ENCODE data around the gene MAP2K5. TPM values are rescaled to one million over a fixed set of nuclear protein-coding genes. Genes with fewer than 3 reads are reported as not detected.

Gene MAP2K5
- total RNA-seq, 2 experiments from 2014 or later: 22.2 to 27.9 TPM

GRCh38 chr15:67544475-67544874 lies 2.0 kb downstream of the MAP2K5 start:
- POLR2A ChIA-PET: interaction anchor here (1.0 kb wide), 1 partner anchor 23 kb away, joined by 3 read pairs; no protein-coding TSS in a partner anchor
- H3K9me3 Mint-ChIP-seq: no peaks in the 10 kb centered on the region
- no peak for ATAC-seq (ENCODE audit: poor library complexity)

GRCh38 chr15:67545864-67546263 lies 3.4 kb downstream of the MAP2K5 start:
- intact Hi-C loops (cut with DNase I, micrococcal nuclease): loop anchor here (5.0 to 10.0 kb wide), 3 partner anchors 34 to 291 kb away; partner anchors contain the start of genes AAGAB (in 1 of the 2) and IQCH (in 1 of the 2)

More at GRCh38 chr15:67544475-67544874, 2.0 kb downstream of the MAP2K5 start:
- no peaks in the 10 kb centered on the region for H3K27me3 ChIP-seq (ENCODE audit: control insufficient read depth in 1 of 2, insufficient read depth in 2 of 2, low read length in 2 of 2)
- H3K4me3 ChIP-seq (ENCODE audit: low read length): no peak overlapping the region
- CTCF ChIA-PET: no interaction called here
- no peaks in the 10 kb centered on the region for H3K9me3 ChIP-seq (ENCODE audit: control insufficient read depth in 1 of 2, insufficient read depth in 1 of 2, low read length in 2 of 2)
- intact Hi-C loops (cut with DNase I, micrococcal nuclease): loop anchor here (5.0 to 10.0 kb wide), 3 partner anchors 290 to 293 kb away; partner anchors contain the start of genes AAGAB (in 1 of the 2) and IQCH (in 1 of the 2)
- H3K36me3 ChIP-seq (ENCODE audit: insufficient read depth, low read length): peaks cover 7% of the 10 kb centered on the region
- H3K4me1 ChIP-seq (ENCODE audit: insufficient read depth, low read length): peaks cover 14% of the 10 kb centered on the region
- peak overlapping the region; percentile 89 for H3K27ac Mint-ChIP-seq
- no peaks in the 10 kb centered on the region for H3K27me3 Mint-ChIP-seq
- no peak for DNase-seq
- no peak for TF ChIP-seq CTCF (IDR thresholded peaks at IDR 0.05)
- H3K4me3 Mint-ChIP-seq: peak overlapping the region; percentile 92
- H3K27ac ChIP-seq (ENCODE audit: low read depth in 1 of 2, low read length in 2 of 2): no peak overlapping the region
- peaks cover 37% of the 10 kb centered on the region for H3K36me3 Mint-ChIP-seq (ENCODE audit: low read depth)
- peaks cover 69% of the 10 kb centered on the region for H3K4me1 Mint-ChIP-seq (ENCODE audit: low read depth)

GRCh38 chr15:67547064-67547463 lies 4.6 kb downstream of the MAP2K5 start:
- ATAC-seq (ENCODE audit: poor library complexity) (no peak), DNase-seq (no peak)
- intact Hi-C loops (cut with DNase I, micrococcal nuclease): loop anchor here (5.0 to 10.0 kb wide), 3 partner anchors 35 to 292 kb away; partner anchors contain the start of genes AAGAB (in 1 of the 2) and IQCH (in 1 of the 2)
- no peak overlapping the region for H3K27ac ChIP-seq (ENCODE audit: low read depth in 1 of 2, low read length in 2 of 2)
- POLR2A ChIA-PET: interaction anchor here (1.0 to 1.5 kb wide), 2 partner anchors 25 to 27 kb away, joined by 3 read pairs; no protein-coding TSS in a partner anchor
- Mint-ChIP-seq H3K36me3 (ENCODE audit: low read depth) (peaks cover 46% of the 10 kb centered on the region), H3K27me3 (no peaks in the 10 kb centered on the region), H3K4me3 (no peak overlapping the region), H3K27ac (no peak overlapping the region), H3K4me1 (ENCODE audit: low read depth) (peaks cover 54% of the 10 kb centered on the region), H3K9me3 (no peaks in the 10 kb centered on the region)
- peaks cover 14% of the 10 kb centered on the region for H3K4me1 ChIP-seq (ENCODE audit: insufficient read depth, low read length)
- H3K9me3 ChIP-seq (ENCODE audit: control insufficient read depth in 1 of 2, insufficient read depth in 1 of 2, low read length in 2 of 2): no peaks in the 10 kb centered on the region
- CTCF ChIA-PET: no interaction called here
- H3K4me3 ChIP-seq (ENCODE audit: low read length): no peak overlapping the region
- no peaks in the 10 kb centered on the region for H3K27me3 ChIP-seq (ENCODE audit: control insufficient read depth in 1 of 2, insufficient read depth in 2 of 2, low read length in 2 of 2)
- no peak for TF ChIP-seq CTCF (IDR thresholded peaks at IDR 0.05)
- H3K36me3 ChIP-seq (ENCODE audit: insufficient read depth, low read length): peaks cover 19% of the 10 kb centered on the region

More at GRCh38 chr15:67545864-67546263, 3.4 kb downstream of the MAP2K5 start:
- no peak for ATAC-seq (ENCODE audit: poor library complexity)
- Mint-ChIP-seq H3K36me3 (ENCODE audit: low read depth) (peaks cover 48% of the 10 kb centered on the region), H3K9me3 (no peaks in the 10 kb centered on the region), H3K4me1 (ENCODE audit: low read depth) (peaks cover 65% of the 10 kb centered on the region), H3K27ac (no peak overlapping the region), H3K4me3 (no peak overlapping the region), H3K27me3 (no peaks in the 10 kb centered on the region)
- Histone ChIP-seq H3K27me3 (ENCODE audit: control insufficient read depth in 1 of 2, insufficient read depth in 2 of 2, low read length in 2 of 2) (no peaks in the 10 kb centered on the region), H3K36me3 (ENCODE audit: insufficient read depth, low read length) (peaks cover 12% of the 10 kb centered on the region), H3K4me1 (ENCODE audit: insufficient read depth, low read length) (peaks cover 14% of the 10 kb centered on the region), H3K27ac (ENCODE audit: low read depth in 1 of 2, low read length in 2 of 2) (no peak overlapping the region), H3K9me3 (ENCODE audit: control insufficient read depth in 1 of 2, insufficient read depth in 1 of 2, low read length in 2 of 2) (no peaks in the 10 kb centered on the region), H3K4me3 (ENCODE audit: low read length) (no peak overlapping the region)
- DNase-seq: no peak
- POLR2A ChIA-PET: interaction anchor here (1.0 to 1.5 kb wide), 2 partner anchors 24 to 25 kb away, joined by 3 read pairs; no protein-coding TSS in a partner anchor
- TF ChIP-seq CTCF (IDR thresholded peaks at IDR 0.05): no peak
- CTCF ChIA-PET: no interaction called here

Measured in CD4-positive, alpha-beta T cell (primary cell).